SK-N-SH (cell line): ENCODE data around the gene ARV1. TPM values are rescaled to one million over a fixed set of nuclear protein-coding genes. Genes with fewer than 3 reads are reported as not detected.

Experiments used
- CTCF ChIA-PET: fragments of 300-600, 350-600 bp; formaldehyde crosslinking; extraction: SDS; loops from one replicate; lab custom pipeline; 2021; lab: Yijun Ruan, JAX
- POLR2A ChIA-PET: fragments of 350-600 bp; sonication (Branson Sonifier 250); formaldehyde crosslinking; extraction: SDS; loops from one replicate; lab custom pipeline; 2020; ENCODE audit warnings: antibody characterized with exemption, inconsistent platforms; lab: Yijun Ruan, JAX
- DNase-seq: peaks from one replicate; pipeline ENCODE4 v3.0.0; 2012
- H2AFZ ChIP-seq: fragments of 200-600 bp; sonication (generic); 2 replicates; pipeline ENCODE4 v1.8.1; 2016; ENCODE audit warnings: antibody characterized with exemption, mild to moderate bottlenecking, low read depth
- H3F3A ChIP-seq: fragments of 200-600 bp; sonication (generic); replicated peaks from 2 replicates; pipeline ENCODE3; 2016; ENCODE audit warnings: antibody characterized with exemption, mild to moderate bottlenecking; ENCODE audit not compliant: insufficient read depth
- H3K27ac ChIP-seq, 2 experiments: fragments of 200-500 bp in 1 of 2; fragments of 200-600 bp in 1 of 2; sonication (Bioruptor generic) in 1 of 2; sonication (generic), shearing (Covaris generic) in 1 of 2; 2 replicates each; pipeline versions ENCODE4 v1.5.1 to v1.6.1; 2014 to 2016; ENCODE audit warnings: low read depth in 2 of 2, inconsistent platforms in 1 of 2, low read length in 1 of 2, mild to moderate bottlenecking in 1 of 2, mixed read lengths in 1 of 2
- H3K27me3 ChIP-seq: fragments of 200-600 bp; sonication (generic), shearing (Covaris generic); 2 replicates; pipeline ENCODE4 v1.6.1; 2016; ENCODE audit warnings: mixed run types; ENCODE audit not compliant: insufficient read depth
- H3K36me3 ChIP-seq, 2 experiments: fragments of 200-500 bp in 1 of 2; fragments of 200-600 bp in 1 of 2; sonication (Bioruptor generic) in 1 of 2; sonication (generic) in 1 of 2; replicated peaks in 1 of 2; 2 replicates each; pipeline versions ENCODE3 to v1.5.1; 2014 to 2016; ENCODE audit warnings: low read length in 1 of 2, mild to moderate bottlenecking in 1 of 2; ENCODE audit not compliant: insufficient read depth in 2 of 2, control insufficient read depth in 1 of 2
- H3K4me1 ChIP-seq, 2 experiments: fragments of 200-500 bp in 1 of 2; fragments of 200-600 bp in 1 of 2; sonication (Bioruptor generic) in 1 of 2; sonication (generic), shearing (Covaris generic) in 1 of 2; 2 replicates each; pipeline versions ENCODE4 v1.5.1 to v1.6.1; 2014 to 2016; ENCODE audit warnings: low read depth in 1 of 2, low read length in 1 of 2, mixed run types in 1 of 2; ENCODE audit not compliant: insufficient read depth in 2 of 2, control insufficient read depth in 1 of 2
- H3K4me2 ChIP-seq: fragments of 200-600 bp; sonication (generic), shearing (Covaris generic); 2 replicates; pipeline ENCODE4 v1.6.1; 2017; ENCODE audit warnings: mixed run types
- H3K4me3 ChIP-seq, 2 experiments: fragments of 200-500 bp in 1 of 2; fragments of 200-600 bp in 1 of 2; sonication (Bioruptor generic) in 1 of 2; sonication (generic), shearing (Covaris generic) in 1 of 2; 2 replicates each; pipeline versions ENCODE4 v1.5.1 to v1.8.1; 2014 to 2016; ENCODE audit warnings: low read depth in 2 of 2, inconsistent platforms in 1 of 2, low read length in 1 of 2, mild to moderate bottlenecking in 1 of 2, mixed read lengths in 1 of 2, moderate library complexity in 1 of 2
- H3K79me2 ChIP-seq: fragments of 200-600 bp; sonication (generic); 2 replicates; pipeline ENCODE4 v1.8.1; 2017; ENCODE audit warnings: mild to moderate bottlenecking; ENCODE audit not compliant: insufficient read depth
- H3K9ac ChIP-seq: fragments of 200-600 bp; sonication (generic); 2 replicates; pipeline ENCODE4 v1.6.1; 2017; ENCODE audit warnings: mixed run types
- H3K9me2 ChIP-seq: fragments of 200-600 bp; sonication (generic); 2 replicates; pipeline ENCODE4 v1.6.1; 2017; ENCODE audit warnings: mixed run types
- H3K9me3 ChIP-seq: fragments of 200-600 bp; sonication (generic); 2 replicates; pipeline ENCODE4 v1.6.1; 2017; ENCODE audit warnings: mixed run types, mild to moderate bottlenecking, moderate library complexity
- H4K20me1 ChIP-seq: fragments of 200-600 bp; sonication (generic); 2 replicates; pipeline ENCODE4 v1.6.1; 2017; ENCODE audit warnings: mild to moderate bottlenecking, mixed run types; ENCODE audit not compliant: insufficient read depth
- EP300 ChIP-seq, 2 experiments: IDR thresholded peaks; 2 replicates each; pipeline versions ENCODE4 v1.4.0 to v1.6.1; 2012; ENCODE audit warnings: borderline replicate concordance in 1 of 2, low read depth in 1 of 2, low read length in 1 of 2
- FOXJ3 ChIP-seq: sonication (generic); formaldehyde crosslinking; IDR thresholded peaks from 2 replicates; pipeline ENCODE4 v1.5.1; 2020; ENCODE audit warnings: mild to moderate bottlenecking, missing genetic modification reagents
- GABPA ChIP-seq: IDR thresholded peaks from 2 replicates; pipeline ENCODE4 v1.4.0; 2012; ENCODE audit warnings: low read depth, mild to moderate bottlenecking
- JUND ChIP-seq: IDR thresholded peaks from 2 replicates; pipeline ENCODE4 v1.4.0; 2012
- MXI1 ChIP-seq: IDR thresholded peaks from 2 replicates; pipeline ENCODE4 v1.6.1; 2012; ENCODE audit warnings: mild to moderate bottlenecking, low read depth, low read length, improper control_type of control experiment
- NRF1 ChIP-seq: IDR thresholded peaks from 2 replicates; pipeline ENCODE4 v1.6.1; 2012; ENCODE audit warnings: low read depth, mild to moderate bottlenecking, low read length
- PBX3 ChIP-seq: IDR thresholded peaks from 2 replicates; pipeline ENCODE4; 2012
- POLR2AphosphoS5 ChIP-seq: IDR thresholded peaks from 2 replicates; pipeline ENCODE4 v1.6.1; 2012; ENCODE audit warnings: low read depth, low read length
- RCOR1 ChIP-seq: fragments of 150-350 bp; IDR thresholded peaks from 2 replicates; pipeline ENCODE4 v1.6.1; 2017; ENCODE audit warnings: antibody characterized with exemption, low read length
- RXRA ChIP-seq: IDR thresholded peaks from 2 replicates; pipeline ENCODE4 v1.4.0; 2012; ENCODE audit warnings: low read depth, mild to moderate bottlenecking, borderline replicate concordance
- SIN3A ChIP-seq: IDR thresholded peaks from 2 replicates; pipeline ENCODE4 v1.6.1; 2012; ENCODE audit warnings: low read depth, mild to moderate bottlenecking, low read length, moderate library complexity, borderline replicate concordance
- TAF1 ChIP-seq: IDR thresholded peaks from 2 replicates; pipeline ENCODE4 v1.6.1; 2012; ENCODE audit warnings: low read depth, mild to moderate bottlenecking, low read length, moderate library complexity, borderline replicate concordance
- WGBS: methylation state at CpG from one replicate; pipeline ENCODE4 v1.1.6; 2017; ENCODE audit warnings: low lambda C conversion rate; 5-methylcytosine and 5-hydroxymethylcytosine counted together
- polyA plus RNA-seq, 3 experiments: library from polyadenylated mRNA; depleted of rRNA; stranded (reverse); fragments of >200 nt; gene quantifications; 2 replicates each; pipeline ENCODE4 v1.2.3, GENCODE V29; 2012
- TF ChIP-seq, protein P1 (sequence below): IDR thresholded peaks from 2 replicates; pipeline ENCODE4 v1.6.1; 2012; ENCODE audit warnings: mild to moderate bottlenecking, low read depth, low read length, moderate library complexity
- TF ChIP-seq, protein P2 (sequence below): IDR thresholded peaks from 2 replicates; pipeline ENCODE4 v1.4.0; 2012; ENCODE audit warnings: low read depth, borderline replicate concordance
- TF ChIP-seq, protein P3 (sequence below): fragments of 150-350 bp; IDR thresholded peaks from 2 replicates; pipeline ENCODE4 v1.6.1; 2017; ENCODE audit warnings: antibody characterized with exemption, low read length, low read depth, borderline replicate concordance

The ARV1 gene
- polyA plus RNA-seq, 1 of the 3 experiments (the other 2 are of a cell fraction) = 26.7 TPM

DNA sequence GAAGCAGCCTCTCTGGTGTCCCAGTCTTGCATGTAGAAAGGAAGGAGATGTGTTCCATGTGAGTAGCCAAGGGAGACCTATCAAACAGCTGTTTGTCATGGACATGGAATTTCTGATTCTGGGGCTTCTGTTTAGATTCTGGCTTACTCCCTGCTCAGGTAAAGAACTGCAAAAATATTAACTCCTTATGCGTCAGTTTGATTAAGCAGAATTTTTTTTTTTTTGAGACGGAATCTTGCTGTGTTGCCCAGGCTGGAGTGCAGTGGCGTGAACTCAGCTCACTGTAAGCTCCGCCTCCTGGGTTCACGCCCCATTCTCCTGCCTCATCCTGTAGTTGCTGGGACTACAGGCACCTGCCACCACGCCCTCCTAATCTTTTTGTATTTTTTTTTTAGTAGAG lies 6.8 kb downstream of the ARV1 start:
- no peak overlapping the region for H3K27ac ChIP-seq
- H3K9me2 ChIP-seq = no peaks in the 10 kb centered on the region
- H4K20me1 ChIP-seq = 0 out of 2 replicates have a peak, but pooled peaks cover 3% of the 10 kb centered on the region
- POLR2A ChIA-PET = no interaction called here
- H2AFZ ChIP-seq = no peak overlapping the region
- peaks cover 34% of the 10 kb centered on the region for H3K79me2 ChIP-seq
- H3K9ac ChIP-seq = no peak overlapping the region
- peaks cover 5% of the 10 kb centered on the region for H3F3A ChIP-seq
- TF ChIP-seq GABPA (no peak), TAF1 (no peak), FOXJ3 (CRISPR knock-in tag) (no peak), SIN3A (no peak), MXI1 (no peak), RCOR1 (no peak), RXRA (no peak), POLR2AphosphoS5 (no peak), JUND (no peak), EP300 (IDR thresholded peaks at IDR 0.05; ENCODE audit: borderline replicate concordance in 1 of 2, low read depth in 1 of 2, low read length in 1 of 2) (no peak), PBX3 (no peak), NRF1 (no peak)
- TF ChIP-seq, protein P1, sequence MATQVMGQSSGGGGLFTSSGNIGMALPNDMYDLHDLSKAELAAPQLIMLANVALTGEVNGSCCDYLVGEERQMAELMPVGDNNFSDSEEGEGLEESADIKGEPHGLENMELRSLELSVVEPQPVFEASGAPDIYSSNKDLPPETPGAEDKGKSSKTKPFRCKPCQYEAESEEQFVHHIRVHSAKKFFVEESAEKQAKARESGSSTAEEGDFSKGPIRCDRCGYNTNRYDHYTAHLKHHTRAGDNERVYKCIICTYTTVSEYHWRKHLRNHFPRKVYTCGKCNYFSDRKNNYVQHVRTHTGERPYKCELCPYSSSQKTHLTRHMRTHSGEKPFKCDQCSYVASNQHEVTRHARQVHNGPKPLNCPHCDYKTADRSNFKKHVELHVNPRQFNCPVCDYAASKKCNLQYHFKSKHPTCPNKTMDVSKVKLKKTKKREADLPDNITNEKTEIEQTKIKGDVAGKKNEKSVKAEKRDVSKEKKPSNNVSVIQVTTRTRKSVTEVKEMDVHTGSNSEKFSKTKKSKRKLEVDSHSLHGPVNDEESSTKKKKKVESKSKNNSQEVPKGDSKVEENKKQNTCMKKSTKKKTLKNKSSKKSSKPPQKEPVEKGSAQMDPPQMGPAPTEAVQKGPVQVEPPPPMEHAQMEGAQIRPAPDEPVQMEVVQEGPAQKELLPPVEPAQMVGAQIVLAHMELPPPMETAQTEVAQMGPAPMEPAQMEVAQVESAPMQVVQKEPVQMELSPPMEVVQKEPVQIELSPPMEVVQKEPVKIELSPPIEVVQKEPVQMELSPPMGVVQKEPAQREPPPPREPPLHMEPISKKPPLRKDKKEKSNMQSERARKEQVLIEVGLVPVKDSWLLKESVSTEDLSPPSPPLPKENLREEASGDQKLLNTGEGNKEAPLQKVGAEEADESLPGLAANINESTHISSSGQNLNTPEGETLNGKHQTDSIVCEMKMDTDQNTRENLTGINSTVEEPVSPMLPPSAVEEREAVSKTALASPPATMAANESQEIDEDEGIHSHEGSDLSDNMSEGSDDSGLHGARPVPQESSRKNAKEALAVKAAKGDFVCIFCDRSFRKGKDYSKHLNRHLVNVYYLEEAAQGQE = no peak
- TF ChIP-seq, protein P2, sequence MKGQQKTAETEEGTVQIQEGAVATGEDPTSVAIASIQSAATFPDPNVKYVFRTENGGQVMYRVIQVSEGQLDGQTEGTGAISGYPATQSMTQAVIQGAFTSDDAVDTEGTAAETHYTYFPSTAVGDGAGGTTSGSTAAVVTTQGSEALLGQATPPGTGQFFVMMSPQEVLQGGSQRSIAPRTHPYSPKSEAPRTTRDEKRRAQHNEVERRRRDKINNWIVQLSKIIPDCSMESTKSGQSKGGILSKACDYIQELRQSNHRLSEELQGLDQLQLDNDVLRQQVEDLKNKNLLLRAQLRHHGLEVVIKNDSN = no peak
- TF ChIP-seq, protein P3, sequence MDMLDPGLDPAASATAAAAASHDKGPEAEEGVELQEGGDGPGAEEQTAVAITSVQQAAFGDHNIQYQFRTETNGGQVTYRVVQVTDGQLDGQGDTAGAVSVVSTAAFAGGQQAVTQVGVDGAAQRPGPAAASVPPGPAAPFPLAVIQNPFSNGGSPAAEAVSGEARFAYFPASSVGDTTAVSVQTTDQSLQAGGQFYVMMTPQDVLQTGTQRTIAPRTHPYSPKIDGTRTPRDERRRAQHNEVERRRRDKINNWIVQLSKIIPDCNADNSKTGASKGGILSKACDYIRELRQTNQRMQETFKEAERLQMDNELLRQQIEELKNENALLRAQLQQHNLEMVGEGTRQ = no peak
- no peak for DNase-seq
- H3K4me3 ChIP-seq = no peak overlapping the region
- no peaks in the 10 kb centered on the region for H3K27me3 ChIP-seq
- CTCF ChIA-PET = no interaction called here
- 96% methylated on average over 6 of the region's 6 CpGs for WGBS
- peaks cover 17 to 41% of the 10 kb centered on the region in 2 experiments for H3K36me3 ChIP-seq
- H3K4me2 ChIP-seq = no peak overlapping the region
- peaks cover 0 to 4% of the 10 kb centered on the region in 2 experiments; a peak in 1 of 4 replicates for H3K4me1 ChIP-seq
- no peaks in the 10 kb centered on the region for H3K9me3 ChIP-seq
